HG03095 (cell line): ENCODE measurements around the gene IL1R1.
A peak's percentile ranks its signal among the peaks of the same experiment; 100 is the strongest.
"Not testable (repeated sequence)": the region's sequence is repeated elsewhere in the genome, so short reads cannot be mapped to it uniquely, and the experiment has no call there.

Experiments used
- ATAC-seq: cut with Tn5 transposase; IDR thresholded peaks from one replicate; pipeline ENCODE4 v1.9.1; 2021; ENCODE audit warnings: moderate library complexity; ENCODE audit not compliant: unreplicated experiment

Gene IL1R1, protein sequence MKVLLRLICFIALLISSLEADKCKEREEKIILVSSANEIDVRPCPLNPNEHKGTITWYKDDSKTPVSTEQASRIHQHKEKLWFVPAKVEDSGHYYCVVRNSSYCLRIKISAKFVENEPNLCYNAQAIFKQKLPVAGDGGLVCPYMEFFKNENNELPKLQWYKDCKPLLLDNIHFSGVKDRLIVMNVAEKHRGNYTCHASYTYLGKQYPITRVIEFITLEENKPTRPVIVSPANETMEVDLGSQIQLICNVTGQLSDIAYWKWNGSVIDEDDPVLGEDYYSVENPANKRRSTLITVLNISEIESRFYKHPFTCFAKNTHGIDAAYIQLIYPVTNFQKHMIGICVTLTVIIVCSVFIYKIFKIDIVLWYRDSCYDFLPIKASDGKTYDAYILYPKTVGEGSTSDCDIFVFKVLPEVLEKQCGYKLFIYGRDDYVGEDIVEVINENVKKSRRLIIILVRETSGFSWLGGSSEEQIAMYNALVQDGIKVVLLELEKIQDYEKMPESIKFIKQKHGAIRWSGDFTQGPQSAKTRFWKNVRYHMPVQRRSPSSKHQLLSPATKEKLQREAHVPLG

DNA sequence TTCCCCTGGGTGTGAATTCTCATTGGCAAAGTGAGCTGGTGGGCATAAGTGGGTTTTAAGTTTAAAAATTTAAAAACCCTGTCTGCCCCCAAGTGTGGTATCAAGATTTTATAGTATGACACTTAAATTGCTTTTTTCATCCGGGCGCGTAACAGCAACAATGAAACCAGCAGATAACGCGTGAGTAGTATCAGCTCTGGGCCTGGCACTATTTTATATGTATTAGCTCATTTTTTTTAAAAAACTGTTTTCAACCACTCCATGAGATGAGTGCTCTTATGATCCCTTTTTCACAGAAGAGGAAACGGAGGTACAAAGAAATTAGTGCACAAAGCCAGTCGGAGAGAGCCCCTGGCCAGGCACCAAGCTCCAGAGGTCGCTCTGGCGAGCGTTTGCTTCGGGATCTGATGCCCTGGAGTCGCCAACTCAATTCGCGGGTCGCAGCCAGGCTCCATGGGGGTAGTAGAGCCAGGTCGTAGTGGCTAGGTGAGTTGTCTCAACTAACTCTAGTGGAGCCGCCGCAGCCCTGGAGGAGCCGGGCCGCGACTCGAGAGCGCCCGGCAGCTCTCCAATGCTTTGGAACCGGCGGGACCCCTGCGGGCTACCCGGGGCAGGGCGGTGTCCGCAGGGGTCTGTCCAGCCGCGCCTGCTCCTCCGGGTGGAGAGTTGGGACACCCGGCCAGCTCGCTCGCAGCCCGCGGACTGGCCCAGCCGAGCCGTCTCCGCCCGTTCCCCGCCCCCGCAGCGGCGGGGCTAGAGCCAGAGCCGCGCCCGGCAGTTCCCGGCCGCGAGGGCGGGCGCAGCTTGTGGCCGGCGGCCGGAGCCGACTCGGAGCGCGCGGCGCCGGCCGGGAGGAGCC is at the start of gene IL1R1:
Gene IL1R1 (plus strand): TSS at position 777 of the 859 bp plus-strand sequence. CDS start 14,979 bp downstream, outside the sequence.
- no peak for ATAC-seq

DNA sequence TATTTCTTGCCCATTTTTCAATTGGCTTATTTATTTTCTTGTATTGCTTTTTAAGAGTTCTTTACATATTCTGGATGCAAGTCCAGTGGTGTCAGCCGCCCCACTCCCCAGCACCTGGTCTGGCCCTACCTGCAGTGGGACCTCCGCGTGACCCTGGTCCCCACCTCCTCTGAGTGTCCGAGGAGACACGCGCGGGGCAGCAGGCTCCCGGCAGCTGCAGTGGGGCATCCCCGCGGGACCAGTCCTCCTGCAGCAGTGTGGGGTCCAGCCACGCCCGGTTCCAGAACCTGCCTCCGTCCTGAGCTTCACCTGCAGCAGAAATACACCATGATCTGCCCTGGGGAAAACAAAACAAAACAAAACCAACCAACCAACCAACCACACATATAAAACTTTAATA is 48.9 kb upstream of the IL1R1 start:
- ATAC-seq: no peak

DNA sequence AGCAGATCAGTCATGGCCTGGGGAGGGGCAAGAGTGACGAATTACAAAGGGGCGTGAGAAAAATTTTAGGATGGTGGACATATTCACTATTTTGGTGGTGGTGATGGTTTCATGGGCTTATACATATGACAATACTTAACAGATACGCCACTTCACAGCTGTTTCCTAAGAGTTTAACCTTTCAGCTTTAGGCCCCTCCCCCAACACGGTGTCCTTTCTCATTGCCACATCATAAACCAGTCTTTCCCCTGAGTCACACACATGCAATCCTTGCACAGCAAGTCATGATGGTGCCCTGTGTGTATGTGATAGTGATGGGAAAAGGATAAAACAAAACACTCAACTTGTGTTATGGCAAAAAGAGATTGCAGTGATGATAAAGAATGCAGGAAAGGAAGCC is 47.6 kb upstream of the IL1R1 start:
- no peak for ATAC-seq

DNA sequence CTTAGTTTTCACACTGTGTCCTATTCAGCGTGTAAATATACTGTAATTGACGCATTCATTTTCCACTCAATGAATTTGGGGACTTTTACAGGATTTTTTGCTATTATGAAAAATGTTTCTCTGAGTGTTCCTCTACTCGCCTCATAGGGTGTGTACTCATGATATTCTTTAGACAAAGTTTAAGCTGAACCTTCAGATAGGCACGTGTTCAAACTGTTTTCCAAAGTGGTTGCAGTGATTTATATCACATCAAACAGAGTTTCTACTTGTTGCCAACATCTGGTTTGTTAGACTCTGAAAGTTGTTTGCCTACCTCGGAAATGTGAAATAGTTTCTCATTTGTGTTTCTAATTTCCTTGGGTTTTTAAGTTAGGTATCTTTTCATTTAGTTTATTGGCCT is 46.4 kb upstream of the IL1R1 start:
- ATAC-seq: no peak

DNA sequence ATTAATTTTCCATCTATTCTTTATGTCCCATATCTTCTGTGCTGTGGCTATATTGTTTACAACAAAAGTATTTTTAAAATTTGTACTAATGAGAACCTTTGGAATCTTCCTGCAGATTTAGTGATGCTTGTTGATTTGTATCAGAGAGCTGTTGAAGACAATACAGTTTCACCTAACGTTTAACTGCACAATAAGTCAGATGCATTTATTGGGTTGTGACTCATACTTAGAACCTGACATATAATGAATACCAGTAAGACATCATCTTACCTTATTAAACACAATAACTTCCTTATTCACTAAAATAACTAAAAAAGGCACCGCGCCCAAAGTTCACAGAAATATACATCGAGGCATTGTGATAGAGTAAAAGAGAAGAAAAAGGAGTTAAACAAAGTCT is 43.8 kb upstream of the IL1R1 start:
- ATAC-seq: no peak

DNA sequence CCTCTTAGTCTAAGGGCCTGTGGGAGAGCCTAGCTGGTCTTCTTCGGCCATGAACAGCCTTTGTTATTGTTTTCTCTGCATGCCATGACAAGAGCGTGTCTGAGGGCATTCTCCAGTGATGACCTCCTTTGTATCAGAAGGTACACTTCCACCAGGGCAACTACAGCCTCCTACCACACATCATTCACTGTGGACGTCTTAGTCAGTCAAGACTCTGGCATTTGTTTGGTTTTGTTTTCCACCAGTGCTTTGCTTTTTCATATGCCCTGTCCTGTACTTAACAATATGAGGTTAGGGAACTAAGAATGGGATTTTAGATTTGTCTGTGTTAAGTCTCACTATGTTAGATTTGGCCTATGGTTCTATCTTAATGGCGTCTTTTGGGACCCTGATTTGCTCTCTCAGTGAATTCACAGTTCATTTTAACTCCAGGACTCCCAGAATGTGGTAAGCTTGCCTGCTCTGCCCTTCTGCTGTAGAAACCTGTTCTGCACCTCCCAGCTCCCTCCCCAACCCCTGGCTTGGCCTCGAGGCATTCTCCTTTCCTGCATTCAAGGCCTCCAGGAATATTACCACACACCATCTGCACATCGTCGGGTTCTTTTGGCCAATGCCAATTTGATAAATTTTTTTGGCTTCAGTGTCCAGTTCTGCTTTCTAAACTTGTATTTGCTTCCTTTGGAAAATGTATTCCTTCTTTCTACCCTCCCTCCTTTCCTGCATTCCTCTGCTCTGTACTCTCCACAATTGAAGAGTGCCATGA is 42.8 kb upstream of the IL1R1 start:
- ATAC-seq: no peak

DNA sequence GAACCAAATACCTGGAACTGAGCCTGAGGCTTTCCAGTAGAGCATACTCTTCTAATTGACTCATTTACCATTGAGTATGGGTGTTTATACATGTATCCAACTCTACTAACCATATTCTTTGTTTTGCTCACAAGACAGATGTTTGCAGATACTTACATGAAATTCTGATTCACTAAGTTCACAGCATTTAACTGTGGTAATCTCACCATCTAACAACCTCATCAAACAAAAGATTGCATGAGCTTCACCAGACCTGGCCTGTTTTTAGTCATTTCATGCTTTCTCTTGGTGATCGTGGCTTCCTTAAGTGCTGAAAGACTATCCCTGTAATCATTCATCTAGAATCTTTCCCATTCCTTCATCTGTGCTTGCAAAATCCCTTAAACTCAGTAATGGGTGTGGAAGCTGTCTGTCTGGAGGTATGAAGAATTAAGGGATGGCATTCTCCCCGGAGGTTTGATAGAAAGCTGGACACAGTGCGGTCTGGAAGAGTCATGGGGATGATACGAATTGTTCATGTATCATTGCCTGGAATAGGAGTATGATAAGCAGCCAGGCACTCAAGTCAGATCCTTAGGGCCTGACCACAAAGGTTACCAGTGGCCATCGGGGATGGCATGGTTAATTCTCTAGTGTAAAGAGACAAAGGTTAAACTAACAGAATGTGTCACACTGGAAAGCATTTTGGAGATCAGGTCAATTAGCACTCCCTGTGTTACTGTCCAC is 42.0 kb upstream of the IL1R1 start:
- ATAC-seq: no peak

DNA sequence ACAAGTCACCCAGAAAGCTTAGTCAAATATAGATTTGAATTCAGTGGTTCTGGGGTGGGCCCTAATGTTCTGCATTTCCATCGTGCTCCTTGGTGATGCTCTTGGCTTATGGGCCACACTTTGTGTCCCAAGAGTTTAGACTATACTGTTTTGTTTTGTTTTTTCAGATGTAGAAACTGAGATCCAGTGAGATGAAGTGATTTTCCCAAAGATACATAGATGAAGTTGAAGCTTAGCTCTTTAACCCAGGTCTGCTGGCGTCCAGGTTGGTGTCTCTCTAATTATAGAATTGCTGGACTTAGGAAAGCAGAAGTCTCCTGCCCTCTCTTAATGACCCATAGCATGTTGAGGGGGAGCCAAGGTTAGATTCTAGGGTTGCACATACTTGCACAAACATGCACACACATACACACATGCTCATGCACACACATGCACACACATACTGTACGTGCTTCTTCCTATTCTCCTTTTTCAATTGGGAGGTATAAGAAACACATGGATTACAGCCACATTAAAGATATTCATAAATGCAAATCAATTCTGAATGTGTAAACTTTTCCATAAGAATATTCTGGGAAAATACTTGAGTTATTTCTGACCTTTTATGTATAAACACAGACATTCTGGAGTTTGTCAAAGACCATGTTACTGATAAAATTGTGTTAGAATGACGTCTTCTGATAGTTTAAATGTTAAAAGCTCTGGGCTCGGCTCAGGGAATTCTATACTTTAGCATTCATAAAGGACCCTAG is 41.3 kb upstream of the IL1R1 start:
- no peak for ATAC-seq

DNA sequence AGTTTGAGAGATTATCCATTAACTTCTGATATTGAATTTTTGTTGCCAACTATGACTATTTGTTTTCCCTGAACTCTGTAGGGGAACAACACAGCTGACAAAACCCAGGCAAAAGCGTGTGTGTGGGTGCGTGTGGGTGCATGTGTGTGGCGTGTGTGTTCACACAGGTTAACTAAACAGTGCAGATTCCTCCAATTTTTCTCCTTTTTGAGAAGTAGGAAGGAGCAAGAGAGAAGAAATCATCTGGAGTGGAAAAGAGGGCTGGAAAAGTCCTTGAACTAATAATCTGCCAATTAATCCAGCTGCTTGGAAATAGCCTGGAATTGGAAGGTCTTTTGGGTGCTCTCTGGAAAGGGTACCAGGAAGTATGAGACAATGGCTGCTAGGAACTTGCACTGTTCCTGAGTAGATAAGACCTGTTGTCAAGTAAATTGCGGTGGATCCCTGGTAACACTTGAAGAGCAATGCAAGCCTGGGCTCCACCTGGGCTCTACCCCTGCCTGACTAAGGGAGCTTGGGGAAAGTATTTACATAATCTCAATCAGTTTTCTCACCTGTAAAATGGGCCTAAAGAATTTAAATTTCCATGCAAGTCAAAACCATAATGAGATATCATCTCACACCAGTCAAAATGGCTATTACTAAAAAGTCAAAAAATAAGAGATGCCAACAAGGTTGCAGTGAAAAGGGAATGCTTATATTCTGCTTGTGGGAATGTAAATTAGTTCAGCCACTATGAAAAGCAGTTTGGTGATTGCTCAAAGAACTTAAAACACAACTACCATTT is 40.5 kb upstream of the IL1R1 start:
- no peak for ATAC-seq

DNA sequence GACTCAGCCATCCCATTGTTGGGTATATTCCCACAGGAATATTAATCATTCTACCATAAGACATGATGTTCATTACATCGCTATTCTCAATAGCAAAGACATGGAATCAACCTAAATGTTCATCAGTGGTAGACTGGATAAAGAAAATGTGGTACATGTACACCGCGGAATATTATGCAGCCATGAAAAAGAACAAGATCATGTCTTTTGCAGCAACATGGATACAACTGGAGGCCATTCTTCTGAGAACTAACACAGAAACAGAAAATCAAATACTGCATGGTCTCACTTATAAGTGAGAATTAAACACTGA is 40.0 kb upstream of the IL1R1 start:
- not testable (repeated sequence) for ATAC-seq

DNA sequence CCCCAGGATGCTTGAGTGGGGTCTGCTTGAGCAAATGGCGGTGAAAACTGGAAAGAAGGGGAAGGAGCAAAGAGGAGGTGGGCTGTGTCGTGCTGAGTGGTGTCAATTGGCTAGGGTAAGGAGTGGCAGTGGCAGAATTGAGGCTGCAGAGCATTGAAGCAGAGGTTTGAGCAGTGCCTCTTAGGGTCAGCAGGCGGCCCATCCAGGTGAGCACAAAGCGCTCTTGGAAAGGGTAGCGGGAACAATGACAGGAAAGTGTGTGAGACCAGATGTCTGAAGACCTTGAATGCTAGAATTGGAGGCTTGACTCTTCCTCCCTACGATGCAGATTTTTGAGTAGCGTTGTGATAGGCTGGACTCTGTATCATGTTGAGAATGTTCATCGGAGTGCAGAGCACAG is 39.3 kb upstream of the IL1R1 start:
- no peak for ATAC-seq

DNA sequence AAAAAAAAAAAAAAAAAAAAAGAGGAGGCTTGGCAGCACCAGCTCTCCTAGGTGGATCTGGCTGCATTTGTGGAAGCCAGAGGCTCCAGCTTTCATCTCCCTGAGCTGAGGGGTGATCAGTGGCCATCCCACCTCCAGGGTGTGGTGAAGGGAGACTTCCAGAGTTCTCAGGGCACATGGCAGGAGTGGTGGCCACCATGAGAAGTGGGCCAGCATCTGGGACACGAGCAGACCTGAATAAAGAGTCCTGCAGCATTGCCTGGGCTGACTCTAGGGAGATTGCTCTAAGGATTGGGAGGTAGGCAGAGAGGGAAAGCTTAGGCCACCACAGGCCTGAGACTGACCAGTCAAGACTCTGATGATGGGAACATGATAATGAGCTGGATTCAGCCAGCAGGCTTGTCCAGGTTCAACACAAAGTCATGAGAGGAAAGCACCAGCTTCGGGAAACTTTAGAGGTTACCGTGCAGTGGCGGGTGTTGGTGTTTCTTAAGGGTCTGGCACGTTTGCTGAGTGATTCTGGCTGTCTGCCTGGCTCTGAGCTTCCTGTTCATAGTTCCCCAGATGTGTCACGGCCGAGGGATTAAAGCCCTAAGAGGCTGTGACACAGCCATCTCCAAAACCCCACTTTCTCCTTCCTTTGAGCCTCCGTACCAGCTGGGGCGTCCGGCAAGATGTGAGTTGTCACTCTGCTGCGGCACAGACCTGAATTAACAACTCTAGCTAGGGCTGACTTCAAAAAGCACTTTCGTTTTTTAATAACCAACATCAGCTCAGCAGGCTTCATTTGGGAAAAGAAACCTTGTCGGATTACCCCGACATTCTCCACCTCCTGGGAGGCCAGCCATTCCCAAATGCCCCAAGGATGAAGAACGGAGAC is 38.3 kb upstream of the IL1R1 start:
- ATAC-seq: peak; percentile 73

DNA sequence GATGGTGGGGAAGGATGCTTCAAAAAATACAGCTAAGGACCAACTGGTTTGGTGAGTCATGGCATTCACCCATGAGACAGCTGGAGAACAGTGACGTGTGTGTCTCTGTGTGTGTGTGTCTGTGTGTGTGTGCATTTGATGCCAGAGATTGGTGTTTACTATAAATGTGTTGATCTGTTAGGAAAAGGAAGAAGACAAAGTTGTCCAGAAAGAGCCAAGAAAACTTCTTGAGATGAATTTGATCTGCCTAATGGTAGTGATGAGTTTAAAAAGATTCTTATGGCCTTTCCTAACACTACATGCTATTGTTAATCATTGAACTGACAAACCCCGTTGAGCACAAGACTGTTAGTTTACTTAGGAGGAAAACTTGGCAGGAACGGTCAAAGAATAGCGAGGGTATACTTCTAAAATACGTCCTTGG is 36.4 kb upstream of the IL1R1 start:
- no peak for ATAC-seq

DNA sequence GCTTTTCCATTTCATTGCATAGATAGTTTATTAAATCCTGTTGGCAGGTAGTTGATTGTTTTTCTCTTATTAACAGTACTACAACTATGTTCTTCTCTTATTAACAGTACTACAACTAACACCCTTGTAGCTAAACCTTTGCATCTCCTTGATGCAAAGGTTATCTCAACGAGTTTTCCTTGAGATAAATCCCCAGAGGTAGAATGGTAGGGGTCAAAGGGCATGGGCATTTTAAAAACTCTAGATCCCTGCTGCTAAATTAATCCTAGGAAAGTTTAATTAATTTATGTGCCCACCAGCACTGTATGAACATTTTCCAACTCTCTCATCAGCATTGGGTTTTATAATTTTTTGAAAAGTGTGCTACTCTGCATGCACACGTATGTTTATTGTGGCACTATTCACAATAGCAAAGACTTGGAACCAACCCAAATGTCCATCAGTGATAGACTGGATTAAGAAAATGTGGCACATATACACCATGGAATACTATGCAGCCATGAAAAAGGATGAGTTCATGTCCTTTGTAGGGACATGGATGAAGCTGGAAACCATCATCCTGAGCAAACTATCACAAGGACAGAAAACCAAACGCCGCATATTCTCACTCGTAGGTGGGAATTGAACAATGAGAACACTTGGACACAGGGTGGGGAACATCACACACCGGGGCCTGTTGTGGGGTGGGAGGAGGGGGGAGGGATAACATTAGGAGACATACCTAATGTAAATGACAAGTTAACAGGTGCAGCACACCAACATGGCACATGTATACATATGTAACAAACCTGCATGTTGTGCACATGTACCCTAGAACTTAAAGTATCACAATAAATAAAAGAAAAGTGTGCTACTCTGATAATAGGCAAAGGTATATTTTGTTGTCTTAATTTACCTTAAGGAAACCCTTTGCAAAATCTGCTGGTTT is 35.5 kb upstream of the IL1R1 start:
- not testable (repeated sequence) for ATAC-seq

DNA sequence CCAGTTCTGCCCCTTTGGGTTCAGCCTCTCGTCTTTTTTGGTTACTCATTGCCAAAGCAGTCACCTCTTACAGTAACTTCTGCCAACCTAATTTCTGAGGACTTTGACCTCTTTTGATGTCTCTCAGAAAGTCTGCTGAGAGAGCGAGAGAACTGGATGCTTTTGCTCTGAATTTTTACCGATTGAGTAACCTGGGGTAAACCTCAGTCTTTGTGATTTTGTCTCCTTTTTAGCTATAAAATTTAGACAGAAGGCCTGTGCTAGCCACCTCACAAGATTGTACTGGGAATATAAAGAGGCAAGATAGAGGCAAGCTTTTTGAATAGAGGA is 34.8 kb upstream of the IL1R1 start:
- no peak for ATAC-seq

DNA sequence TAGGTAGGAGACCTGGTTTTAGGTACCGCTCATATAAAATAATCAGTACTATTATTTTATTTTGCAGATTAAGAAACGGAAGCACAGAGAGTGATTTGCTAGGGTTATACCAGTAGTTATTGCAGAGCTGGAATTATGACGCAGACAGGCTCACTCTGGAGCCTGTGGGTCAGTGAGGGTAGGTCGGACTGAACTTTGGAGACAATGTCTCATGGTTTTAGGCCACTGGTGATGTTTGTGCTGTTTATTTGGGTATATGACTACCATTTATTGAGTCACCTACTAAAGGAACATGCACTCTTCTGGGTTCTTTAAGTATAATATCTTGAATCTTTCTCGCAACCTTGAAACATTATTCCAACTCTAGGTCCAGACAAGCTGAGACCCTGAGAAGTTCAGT is 33.5 kb upstream of the IL1R1 start:
- no peak for ATAC-seq

DNA sequence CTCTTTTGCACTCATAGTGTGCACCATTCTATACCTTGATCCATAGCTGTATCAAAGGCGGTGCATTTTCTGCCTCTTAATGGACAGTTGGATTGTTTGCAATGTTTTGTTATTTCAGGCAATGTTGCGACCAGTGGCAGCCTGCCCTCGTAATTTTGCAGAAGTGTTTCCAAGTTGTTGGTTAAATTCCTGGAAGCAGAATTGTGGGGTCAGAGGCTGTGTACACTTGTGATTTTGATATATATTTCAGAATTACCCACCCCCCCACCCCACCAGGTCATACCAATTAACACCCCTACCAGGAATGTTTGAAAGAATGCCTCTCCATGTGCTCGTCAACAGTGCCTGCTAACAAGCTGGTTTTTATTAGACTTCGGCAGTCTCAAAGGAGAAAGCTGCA is 32.4 kb upstream of the IL1R1 start:
- ATAC-seq: no peak
